GM15510 (cell line): ENCODE data around the gene METTL23.

Source experiments
- POLR2A ChIP-seq: IDR thresholded peaks from 3 replicates; pipeline ENCODE4 v1.6.1; 2011; ENCODE audit warnings: borderline replicate concordance; ENCODE audit not compliant: insufficient read length; ENCODE audit errors: extremely low read depth

METTL23 gene

DNA sequence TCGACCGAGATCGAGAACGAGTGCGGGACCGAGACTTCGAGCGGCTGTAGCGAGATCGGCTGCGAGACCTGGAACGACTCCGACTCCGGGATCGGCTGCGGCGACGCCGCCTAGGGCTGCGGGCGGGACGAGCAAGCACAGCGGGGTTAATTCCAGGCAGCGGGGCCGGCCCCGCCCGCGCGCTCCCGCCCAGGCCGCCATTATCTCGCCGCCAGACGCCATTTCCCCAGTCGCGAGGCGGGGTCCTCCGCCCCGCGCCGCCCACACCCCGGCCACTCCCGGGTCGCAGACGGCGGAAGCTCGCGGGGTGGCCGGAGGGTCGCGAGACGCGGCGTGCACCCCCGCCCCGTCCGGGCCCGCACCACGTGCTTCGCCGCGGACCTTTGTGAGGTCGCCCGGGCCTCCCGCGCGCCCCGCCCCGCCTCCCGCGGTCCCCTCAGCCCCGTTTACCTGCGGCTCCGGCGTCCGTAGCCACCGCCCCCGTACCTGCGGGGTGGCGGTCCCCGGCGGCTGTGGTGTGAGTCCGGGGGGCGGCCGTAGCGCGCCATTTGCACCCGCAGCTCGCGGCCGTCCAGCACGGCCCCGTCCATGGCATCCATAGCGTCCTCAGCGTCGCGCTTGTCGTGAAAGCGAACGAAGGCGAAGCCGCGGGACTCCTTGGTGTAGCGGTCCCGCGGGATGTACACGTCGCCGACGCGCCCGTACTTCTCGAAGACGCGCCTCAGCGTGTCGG lies 9.9 kb downstream of the METTL23 start:
- peak; percentile 33 for TF ChIP-seq POLR2A

DNA sequence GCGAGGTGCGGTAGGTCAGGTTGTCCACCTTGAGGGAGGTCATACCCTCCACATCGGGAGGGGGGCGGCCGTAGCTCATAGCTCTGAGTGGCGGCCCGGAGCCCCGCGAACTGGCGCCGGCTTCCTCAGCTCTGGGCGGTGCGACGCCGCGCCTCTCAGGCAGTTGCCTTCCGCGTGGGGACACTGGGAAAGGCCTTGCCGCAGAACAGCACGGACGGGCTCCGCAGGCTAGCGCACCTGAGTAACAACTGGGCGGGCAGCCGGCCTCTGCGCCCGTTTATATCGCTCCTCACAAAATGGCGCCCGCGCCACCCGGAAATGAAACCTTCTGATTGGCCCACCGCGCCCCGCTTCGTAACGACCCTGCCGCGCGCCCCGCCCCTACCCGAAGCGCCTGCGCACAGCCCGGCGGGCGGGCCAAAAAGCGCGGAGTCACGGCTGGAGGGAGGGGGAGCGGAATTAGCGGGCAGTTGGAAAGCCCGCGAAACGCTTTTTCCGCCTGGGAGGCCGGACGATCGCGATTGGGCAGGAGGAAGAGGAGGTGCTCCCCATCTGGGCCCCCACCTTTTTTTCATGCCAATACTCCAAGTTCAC lies 10.5 kb downstream of the METTL23 start, which contains the start of gene SRSF2:
SRSF2 (minus strand) TSS at position 250 of the 594 bp plus-strand sequence; CDS start at position 79, 171 bp downstream.
- peak; percentile 100 for TF ChIP-seq POLR2A

DNA sequence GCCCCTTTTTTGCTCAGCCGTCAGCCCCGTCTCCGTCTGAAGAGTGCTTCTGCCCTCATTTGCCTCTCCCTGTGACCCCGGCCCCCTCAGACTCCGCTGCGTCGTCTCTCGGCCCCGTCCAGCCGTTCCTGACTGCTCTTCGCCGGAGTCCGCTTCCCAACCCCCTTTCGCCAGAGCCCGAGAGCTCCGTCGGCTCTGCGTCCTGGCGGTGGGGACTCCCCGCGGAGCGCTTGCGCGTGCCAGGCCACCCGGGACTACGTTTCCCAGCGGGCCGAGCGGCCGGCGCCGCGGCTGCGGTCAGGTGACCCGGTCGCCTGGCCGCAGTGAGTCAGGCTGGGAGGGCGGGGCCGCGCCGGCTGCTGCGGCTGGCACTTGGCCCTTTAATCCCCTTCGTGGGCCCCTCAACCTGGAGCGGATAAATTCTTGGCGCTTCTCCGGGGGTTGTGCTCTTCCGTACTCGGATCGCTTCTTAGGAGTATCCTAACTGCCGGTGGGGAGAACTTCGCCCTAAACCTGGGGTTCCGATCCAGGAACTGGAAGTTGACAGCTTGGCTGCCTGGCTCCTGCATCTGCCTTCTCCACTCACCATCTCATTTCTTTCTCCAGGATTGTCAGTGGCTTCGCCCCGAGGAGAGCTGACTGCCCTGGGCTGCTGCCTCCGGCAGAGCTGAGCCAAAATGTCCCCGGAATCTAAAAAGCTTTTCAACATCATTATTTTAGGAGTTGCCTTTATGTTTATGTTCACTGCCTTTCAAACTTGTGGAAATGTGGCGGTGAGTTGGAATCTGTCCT lies 11.2 kb downstream of the METTL23 start, which contains the start of gene MFSD11:
MFSD11 (plus strand) TSS at position 444 of the 792 bp plus-strand sequence; CDS start at position 678, 234 bp downstream.
- peak; percentile 32 for TF ChIP-seq POLR2A

DNA sequence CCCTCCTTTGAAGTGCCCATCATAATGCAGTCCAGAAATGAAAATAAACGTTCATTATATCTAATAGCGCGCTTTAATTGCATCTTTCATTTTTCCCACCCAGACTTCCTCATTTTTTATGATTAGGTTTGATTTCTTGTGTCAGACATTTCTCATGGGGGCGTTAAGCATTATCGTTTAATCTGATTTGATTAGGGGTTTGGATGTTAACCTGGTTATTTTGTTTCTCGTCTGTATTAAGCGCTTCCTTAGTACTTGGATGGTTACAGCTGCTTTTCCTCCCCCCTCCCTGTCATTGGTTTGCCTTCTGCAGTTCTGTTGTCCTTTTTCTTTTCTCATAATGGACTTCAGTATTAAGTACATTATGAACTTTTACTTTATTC lies 11.8 kb downstream of the METTL23 start:
- no peak for TF ChIP-seq POLR2A

DNA sequence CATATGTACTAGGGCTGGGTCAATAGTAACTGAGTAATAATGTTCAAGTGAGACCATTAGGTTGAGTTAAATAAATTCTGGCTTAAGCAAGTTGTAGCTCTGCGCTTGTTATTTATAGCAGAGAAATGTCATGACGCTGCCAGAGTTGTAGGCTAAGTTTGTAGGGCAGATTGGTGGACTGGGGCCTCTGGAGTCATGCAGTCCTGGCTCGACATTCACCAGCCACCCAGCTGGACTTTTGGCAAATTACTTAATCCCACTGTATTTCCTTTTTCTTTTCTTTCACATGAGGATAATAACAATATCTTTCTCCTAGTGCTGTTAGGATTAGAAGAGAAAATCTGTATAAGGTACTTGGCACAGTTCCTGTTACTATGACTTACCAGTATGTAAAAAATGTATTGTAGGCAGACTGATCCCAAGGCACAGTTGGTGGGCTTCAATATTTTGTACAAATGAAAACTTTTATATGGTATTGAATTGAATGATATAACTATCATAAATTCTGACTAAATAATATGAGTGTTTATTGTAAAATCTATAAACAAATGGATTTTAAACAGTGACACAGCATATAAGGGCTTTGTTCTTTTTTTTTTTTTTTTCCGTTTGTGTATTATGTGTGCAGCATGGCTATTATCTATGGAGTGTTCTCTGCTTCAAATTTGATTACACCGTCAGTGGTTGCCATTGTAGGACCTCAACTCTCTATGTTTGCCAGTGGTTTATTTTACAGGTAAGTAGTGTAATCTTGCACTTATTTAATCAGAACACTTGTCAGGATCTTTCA lies 13.9 kb downstream of the METTL23 start:
- no peak for TF ChIP-seq POLR2A

DNA sequence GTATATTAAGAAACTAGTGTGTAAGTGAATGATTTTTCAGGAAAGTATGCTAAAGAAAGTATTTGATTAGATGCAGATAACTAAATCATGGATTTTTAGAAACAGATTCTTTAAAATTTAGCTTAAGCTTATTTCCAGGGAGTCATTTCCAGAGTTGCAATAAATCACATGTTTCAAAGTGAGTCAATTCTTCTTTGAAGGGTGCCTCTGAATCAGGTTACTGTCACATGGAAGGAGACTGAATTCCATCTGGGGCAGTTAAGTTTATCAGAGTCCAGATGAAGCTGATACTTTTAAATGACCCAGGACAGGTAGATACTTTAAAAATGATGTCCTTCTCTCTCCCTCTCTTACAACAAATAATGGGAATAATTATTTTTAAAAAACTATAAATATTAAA lies 16.3 kb downstream of the METTL23 start:
- no peak for TF ChIP-seq POLR2A

DNA sequence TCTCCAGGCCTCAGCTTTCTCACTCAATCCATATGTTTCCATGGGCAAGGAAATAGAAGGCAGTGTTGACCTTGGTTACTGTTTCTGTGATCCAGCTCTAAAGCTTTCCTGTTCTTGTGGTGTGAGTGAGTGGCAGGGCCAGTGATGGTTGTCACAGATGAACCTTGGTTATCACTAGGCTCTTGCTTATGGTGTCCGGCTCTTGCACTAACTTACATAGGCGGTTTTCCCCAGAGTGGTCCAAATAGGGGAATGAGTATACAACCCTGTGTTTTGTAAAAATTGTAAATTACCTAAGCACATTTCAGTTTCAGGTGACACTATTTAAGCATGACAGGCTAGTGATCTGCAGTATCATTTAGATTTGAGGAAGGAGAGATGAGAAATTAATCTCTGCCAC lies 18.1 kb downstream of the METTL23 start:
- TF ChIP-seq POLR2A, result no peak

DNA sequence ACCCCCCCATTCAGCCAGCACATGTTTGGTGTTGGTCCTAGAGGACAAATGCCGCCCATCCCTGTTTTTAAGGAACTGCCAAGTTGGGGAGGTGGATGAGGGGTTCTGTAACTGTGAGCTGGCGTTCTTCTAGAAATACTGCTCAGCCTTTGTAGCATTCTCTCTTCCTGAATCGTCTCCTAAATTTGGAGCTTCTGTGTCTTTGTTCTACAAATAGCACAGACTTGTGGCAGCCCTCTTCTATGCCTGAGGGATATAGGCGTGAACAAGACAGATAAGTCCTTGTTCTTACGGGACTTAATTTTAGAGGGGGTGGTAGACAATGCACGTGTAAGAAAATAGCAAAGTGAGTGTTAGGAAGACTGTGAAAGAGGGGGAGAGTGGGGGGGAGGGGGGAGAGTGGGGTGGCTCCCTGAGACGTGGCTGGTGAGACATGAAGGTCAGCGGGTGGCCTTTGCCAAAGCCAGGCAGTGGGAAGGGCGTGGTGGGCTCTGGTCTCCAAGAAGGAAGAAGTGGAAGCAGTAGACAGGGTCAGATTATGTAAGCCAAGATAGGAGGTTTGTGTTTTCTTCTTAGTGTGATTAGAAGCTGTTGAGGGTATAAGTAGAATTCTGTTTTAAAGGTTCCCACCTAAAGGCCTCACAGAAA lies 21.2 kb downstream of the METTL23 start:
- no peak for TF ChIP-seq POLR2A

DNA sequence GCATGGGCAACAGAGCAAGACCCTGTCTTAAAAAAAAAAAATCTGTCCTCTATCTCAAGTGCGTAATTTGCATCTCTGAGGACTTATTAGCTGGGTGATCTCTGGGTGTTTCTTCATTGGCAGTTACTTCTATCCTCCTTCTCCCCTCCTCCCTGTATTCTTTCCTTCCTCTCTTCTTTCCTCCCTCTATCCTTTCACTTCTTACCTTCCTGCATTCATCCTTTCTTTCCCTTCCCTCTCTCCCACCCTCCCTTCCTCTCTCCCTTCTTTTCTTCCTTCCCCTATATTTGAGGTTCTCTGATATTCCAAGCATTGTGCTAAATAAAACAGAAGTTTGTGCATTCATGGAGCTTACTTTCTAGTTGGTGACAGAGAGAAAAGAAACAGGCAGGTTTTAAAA lies 22.0 kb downstream of the METTL23 start:
- TF ChIP-seq POLR2A, result no peak

DNA sequence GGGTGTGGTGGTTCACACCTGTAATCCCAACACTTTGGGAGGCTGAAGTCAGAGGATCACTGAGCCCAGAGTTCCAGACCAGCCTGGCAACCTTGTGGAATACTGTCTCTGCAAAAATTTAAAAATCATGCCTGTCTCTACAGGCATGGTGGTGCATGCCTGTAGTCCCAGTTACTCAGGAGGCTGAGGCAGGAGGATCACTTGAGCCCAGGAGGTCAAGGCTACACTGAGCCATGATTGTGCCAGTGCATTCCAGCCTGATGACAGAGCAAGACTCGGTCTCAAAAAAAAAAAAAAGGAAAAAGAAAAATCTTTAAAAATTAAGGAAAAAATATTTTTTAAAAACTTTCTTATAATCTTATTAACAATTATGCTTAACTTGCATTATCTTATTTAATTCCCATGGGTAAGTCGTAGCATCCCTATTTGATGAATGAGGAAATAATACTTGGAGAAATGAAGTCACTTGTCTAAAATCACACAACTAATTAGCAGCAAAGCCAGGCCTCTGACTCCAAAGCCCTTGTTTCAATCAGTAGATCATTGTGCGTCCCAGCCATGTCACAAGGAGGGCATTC lies 24.9 kb downstream of the METTL23 start:
- no peak for TF ChIP-seq POLR2A

DNA sequence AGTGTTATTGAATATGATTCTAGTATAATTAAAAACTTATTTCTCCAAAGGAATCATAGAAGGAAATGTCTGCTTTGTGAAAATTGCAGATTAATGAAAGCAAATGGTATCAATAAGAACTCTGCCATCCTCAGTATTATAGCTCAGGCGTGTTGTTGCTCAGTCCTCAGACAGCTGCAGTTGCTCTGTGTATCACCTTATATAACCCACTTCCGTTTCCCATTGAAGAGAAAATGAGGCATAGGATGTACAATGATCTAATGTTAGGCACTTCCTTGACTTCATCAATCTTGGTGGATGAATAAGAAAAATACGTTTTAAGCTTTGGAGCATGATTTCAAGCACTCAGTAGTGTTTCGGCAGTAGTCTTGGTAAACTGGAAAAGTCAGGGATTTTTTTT lies 25.4 kb downstream of the METTL23 start:
- no peak for TF ChIP-seq POLR2A

DNA sequence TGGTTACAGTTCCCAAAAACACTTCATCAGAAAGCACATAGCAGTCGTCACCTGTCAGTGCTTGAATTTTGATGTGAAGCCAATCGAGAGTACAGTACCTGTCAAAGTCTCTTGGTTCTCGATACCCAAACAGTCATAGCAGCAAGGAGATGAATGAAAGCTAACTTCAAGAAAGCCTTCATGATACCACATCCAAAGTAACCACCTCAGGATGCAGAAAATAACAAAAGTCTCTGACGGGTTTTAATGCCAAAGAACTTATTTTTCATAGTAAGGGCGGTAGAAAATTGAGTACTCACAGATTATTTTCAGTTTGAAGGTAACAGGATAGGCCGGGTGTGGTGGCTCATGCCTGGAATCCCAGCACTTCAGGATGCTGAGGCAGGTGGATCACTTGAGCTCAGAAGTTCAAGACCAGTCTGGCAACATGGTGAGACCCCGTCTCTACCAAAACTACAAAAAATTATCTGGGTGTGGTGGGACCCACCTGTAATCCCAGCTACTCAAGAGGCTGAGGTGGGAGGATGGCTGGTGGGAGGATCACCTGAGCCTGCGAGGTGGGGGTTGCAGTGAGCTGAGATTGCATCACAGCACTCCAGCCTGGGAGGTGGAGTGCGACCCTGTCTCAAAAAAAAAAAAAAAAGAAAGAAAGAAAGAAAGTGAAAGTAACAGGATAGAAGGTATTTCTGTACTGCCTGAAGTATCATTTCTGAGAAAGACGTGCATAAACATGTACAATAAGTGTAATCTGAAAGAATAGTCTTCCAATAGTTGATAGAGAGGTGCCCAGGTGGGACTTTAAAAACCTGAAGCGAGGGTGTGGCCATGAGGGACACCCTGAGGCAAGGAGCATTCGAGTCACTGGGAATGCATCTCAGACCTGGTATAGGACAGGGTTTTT lies 26.7 kb downstream of the METTL23 start:
- TF ChIP-seq POLR2A, result no peak

DNA sequence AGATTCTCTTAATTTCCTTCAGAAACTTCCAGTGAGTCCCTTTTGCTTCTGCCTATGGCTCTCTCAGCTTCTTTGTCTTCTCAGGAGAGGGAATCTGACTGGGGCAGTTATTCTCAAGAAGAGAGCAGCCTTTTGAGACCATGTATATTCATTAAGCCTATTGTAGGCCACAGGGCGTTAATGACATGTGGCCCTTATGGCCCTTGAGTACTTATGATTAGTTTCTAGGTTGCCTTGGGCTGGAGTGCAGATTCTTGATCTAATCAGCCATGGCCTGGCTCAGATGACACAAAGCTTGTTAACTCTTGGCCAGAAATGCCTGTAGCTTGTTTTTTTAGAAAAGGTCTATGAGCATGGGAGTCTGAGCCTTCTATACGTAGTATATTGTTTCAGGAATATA lies 28.6 kb downstream of the METTL23 start:
- no peak for TF ChIP-seq POLR2A
